Fibroblast of skin of left biceps (primary cell): ENCODE results near the gene ITGBL1.

Experiments
- DNase-seq, 2 experiments: peaks; one replicate each; pipeline ENCODE4 v3.0.0-alpha.2; 2013; ENCODE audit warnings: low read depth in 2 of 2

ITGBL1 gene

GRCh38 chr13:101565317-101565716 lies 112.8 kb downstream of the ITGBL1 start:
- no peak for DNase-seq

GRCh38 chr13:101567841-101568240 lies 115.4 kb downstream of the ITGBL1 start:
- DNase-seq, result no peak

GRCh38 chr13:101569807-101570206 lies 117.3 kb downstream of the ITGBL1 start:
- DNase-seq, result no peak

- no peak for DNase-seq
Measured at GRCh38 chr13:101570410-101570809, 117.9 kb downstream of the ITGBL1 start.

- no peak for DNase-seq
Measured at GRCh38 chr13:101572456-101572855, 120.0 kb downstream of the ITGBL1 start.

- no peak for DNase-seq
Measured at GRCh38 chr13:101575581-101575980, 123.1 kb downstream of the ITGBL1 start.

GRCh38 chr13:101576455-101576854 lies 124.0 kb downstream of the ITGBL1 start:
- DNase-seq, result no peak

- DNase-seq, result no peak
Measured at GRCh38 chr13:101576977-101577376, 124.5 kb downstream of the ITGBL1 start.

GRCh38 chr13:101579281-101579802 lies 126.9 kb downstream of the ITGBL1 start:
- peak in 1 of 2 experiments; percentile 17 for DNase-seq

- DNase-seq, result no peak
Measured at GRCh38 chr13:101584331-101584730, 131.9 kb downstream of the ITGBL1 start.

- no peak for DNase-seq
Measured at GRCh38 chr13:101590479-101590878, 138.0 kb downstream of the ITGBL1 start.

- DNase-seq, result no peak
Measured at GRCh38 chr13:101594936-101595335, 142.5 kb downstream of the ITGBL1 start.

GRCh38 chr13:101596803-101597202 lies 144.3 kb downstream of the ITGBL1 start:
- DNase-seq, result no peak

- DNase-seq, result no peak
Measured at GRCh38 chr13:101611491-101612475, 159.3 kb downstream of the ITGBL1 start.

GRCh38 chr13:101612735-101613134 lies 160.3 kb downstream of the ITGBL1 start:
- DNase-seq, result no peak

- DNase-seq, result no peak
Measured at GRCh38 chr13:101614491-101614890, 162.0 kb downstream of the ITGBL1 start.

GRCh38 chr13:101618440-101619187 lies 166.1 kb downstream of the ITGBL1 start:
- DNase-seq, result no peak

GRCh38 chr13:101621099-101621498 lies 168.6 kb downstream of the ITGBL1 start:
- no peak for DNase-seq

- no peak for DNase-seq
Measured at GRCh38 chr13:101623470-101624209, 171.2 kb downstream of the ITGBL1 start.

- DNase-seq, result no peak
Measured at GRCh38 chr13:101624210-101624922, 171.9 kb downstream of the ITGBL1 start.

GRCh38 chr13:101624981-101625380 lies 172.5 kb downstream of the ITGBL1 start:
- no peak for DNase-seq
